Brain pericyte (primary cell): ENCODE results near the gene REPS2.
"Not testable (repeated sequence)": the region's sequence is repeated elsewhere in the genome, so short reads cannot be mapped to it uniquely, and the experiment has no call there.

ENCODE experiments used
- DNase-seq: peaks from one replicate; pipeline ENCODE4 v3.0.0-alpha.2; 2012; ENCODE audit warnings: low read depth, low spot score

Gene REPS2

DNA sequence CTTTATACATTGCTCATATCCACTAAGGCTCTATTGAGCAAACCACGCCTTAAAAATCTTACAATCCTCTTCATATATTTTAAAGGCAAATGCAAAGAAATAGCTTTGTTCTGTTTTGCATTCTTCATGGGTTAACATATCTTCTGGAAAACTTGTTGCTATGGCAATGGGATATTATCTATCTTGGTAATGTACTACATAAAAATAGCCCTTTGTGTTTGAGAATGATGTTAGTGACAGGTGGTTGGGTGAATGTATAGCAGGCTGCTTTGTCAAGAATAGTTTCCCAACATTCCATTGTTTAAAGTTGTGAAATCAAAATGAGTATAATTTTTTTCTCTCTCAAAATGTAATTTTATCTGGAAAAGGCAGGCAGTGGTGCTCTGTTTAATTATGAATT lies 16.8 kb downstream of the REPS2 start:
- no peak for DNase-seq

DNA sequence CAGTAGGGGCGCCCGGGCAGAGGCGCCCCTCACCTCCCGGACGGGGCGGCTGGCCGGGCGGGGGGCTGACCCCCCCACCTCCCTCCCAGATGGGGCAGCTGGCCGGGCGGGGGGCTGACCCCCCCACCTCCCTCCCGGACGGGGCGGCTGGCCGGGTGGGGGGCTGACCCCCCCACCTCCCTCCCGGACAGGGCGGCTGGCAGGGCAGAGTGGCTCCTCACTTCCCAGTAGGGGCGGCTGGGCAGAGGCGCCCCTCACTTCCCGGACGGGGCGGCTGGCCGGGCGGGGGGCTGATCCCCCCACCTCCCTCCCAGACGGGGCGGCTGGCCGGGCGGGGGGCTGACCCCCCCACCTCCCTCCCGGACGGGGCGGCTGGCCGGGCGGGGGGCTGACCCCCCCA lies 18.5 kb downstream of the REPS2 start:
- DNase-seq = not testable (repeated sequence)

DNA sequence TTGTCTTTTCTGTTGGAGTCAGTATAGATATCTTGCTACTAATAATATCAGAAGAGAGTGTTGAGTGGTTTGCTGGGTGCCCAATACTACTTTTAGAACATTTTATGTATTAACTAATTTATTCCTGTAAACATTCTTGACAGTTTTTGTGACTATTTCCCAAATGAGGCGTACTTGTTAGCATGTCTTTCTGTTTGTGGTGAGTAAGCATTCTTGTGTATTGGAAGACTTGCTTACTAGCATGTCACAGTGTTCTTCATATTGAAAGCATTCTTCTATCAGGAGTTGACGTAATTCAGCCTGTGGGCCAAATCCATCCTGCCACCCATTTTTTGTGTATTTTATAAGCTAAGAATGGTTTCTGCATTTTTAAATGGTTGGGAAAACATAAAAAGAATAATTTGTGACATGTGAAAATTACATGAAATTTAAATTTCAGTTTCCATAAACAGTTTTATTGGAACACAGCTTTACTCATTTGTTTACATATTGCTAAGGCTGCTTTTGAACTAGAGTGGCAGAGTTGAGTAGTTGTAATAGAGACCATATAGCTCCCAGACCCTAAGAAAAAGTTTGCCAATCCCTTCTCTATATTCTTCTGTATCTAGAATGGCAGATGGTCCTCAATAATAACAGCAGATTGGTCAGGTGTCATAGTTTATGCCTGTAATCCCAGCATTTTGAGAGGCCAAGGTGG lies 20.4 kb downstream of the REPS2 start:
- no peak for DNase-seq

DNA sequence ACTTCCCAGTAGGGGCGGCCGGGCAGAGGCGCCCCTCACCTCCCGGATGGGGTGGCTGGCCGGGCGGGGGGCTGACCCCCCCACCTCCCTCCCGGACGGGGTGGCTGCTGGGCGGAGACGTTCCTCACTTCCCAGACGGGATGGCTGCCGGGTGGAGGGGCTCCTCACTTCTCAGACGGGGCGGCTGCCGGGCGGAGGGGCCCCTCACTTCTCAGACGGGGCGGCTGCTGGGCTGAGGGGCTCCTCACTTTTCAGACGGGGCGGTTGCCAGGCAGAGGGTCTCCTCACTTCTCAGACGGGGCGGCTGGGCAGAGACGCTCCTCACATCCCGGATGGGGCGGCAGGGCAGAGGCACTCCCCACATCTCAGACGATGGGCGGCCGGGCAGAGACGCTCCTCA lies 22.3 kb downstream of the REPS2 start:
- DNase-seq = not testable (repeated sequence)

DNA sequence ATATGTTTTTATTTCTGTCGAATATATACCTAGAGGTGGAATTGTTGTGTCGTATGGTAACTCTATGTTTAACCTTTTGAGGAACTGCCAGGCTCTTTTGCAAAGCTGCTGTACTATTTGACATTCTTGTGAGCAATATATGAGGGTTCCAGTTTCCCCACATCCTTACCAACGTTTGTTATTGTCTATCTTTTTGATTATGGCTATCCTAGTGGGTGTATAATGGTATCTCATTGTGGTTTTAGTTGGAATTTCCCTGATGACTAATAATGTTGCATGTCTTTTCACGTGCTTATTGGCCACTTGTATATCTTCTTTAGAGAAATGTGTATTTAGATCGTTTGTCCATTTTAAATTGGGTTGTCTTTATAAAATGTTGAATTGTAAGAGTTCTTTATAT lies 24.5 kb downstream of the REPS2 start:
- DNase-seq = no peak

DNA sequence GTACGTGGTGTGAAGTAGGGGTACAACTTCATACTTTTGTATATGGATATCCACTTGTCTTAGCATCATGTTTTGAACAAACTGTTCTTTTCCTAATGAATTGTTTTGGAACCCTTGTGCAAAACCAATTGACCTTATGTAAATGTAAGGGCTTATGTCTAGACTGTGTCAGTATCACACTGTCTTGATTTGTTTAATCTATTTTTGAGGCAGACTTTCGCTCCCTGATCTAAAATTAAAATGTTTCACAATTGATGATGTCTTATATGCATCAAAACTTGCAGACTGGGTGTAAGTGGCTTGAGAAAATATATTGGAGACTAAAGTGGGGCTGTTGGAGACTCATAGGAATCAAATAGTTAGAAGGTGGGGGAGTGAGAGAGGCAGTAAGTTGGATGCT lies 25.2 kb downstream of the REPS2 start:
- DNase-seq = no peak

DNA sequence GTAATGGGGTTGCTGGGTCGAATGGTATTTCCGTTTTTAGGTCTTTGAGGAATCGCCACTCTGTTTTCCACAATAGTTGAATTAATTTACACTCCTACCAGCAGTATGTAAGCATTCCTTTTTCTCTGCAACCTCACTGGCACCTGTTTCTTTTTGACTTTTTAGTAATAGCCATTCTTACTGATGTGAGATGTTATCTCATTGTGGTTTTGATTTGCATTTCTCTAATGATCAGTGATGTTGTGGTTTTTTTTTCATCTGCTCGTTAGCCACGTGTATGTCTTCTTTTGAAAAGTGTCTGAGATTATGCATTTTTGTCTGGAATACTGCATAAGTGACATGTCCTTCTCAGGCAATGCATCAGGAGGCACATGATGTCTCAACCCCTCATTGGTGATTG lies 28.8 kb downstream of the REPS2 start:
- DNase-seq = no peak

DNA sequence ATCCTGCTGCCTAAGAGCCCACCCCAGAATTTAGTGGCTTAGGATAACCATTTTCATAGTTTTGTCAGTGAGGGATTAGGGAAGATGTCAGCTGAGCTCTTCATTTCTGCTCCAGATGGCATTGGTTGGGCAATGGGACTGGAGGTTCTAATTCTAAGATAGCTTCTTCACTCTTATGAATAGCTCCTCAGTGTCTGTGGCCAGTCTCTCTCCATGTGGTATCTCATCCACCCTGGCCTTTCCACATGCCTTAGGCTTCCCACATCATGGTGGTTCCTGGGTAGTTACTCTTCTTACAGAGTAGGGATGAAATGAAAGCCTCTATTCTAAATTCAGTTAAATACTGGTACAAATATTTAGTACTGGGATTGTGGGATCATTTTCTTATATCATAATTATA lies 31.3 kb downstream of the REPS2 start:
- DNase-seq = no peak

DNA sequence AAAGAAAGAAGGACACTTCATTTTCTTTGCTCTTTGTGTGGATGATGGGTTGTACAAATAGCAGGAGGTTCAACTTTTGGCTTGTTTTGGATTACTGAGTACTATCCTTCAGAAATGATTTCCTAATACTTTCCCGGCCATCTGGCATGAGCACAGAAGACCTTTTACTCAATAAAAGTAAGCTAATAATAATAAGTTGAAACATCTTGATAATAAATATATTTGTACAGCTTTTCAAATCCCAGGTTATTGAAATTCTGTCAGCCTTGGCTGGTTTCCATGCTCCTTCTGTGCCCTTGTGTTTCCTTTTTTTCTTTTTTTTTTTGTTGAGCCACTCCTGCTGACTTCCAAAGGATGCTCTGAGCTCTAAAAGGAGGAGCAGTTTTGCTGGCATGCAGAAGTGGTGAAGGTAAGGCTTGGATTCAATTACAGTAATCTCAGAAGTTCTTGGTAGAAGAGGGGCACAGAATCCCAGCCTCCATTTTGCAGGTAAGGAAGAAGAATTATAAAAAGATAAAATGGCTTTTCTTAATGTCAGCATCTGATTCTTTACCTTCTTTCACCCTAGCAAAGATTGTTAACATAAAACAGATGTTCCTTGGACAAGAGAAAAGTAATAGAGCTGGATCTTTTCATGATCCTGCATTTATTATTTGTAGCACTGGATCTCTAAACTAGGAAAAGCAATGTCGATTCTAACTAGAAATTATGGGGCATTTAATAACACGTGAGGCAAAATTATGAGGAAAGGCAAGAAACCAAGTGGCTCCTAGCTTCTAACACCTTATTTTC lies 31.9 kb downstream of the REPS2 start:
- no peak for DNase-seq

DNA sequence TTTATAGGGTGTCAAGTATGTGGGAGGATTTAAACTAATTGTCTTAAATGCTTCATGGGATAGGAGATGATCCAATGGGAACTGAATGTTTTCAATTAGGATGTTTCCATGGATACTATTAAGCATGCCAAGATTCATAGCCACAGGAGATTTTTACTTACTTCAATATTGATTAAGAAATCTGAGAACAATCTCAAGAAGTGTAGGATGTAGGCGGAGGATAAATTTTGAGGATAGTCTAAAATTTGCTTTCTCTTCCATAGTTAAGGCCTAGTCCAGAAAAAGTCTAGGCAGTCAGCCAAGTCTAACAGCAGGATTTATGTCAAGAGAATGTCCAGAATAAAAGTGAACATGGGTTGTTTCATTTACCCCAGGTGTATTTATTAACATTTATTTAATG lies 32.8 kb downstream of the REPS2 start:
- DNase-seq = no peak

DNA sequence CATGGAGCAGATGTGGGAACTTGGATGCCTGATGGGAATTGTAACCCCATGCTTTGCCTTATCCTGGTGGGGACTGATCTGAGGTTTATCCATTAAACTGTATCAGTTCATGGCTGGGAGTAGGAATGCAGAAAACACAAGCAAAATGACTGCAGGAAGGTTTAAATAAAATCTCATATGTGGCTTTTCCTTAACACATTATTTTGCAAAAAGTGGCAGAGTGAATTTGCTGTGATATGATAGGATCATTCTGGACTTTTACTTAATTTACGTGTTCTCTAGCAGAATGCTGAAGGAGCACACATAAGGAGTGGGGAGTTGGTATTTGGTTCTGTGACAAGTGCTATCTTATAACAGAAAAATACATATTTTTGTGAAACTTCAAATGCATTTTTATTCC lies 34.8 kb downstream of the REPS2 start:
- DNase-seq = no peak

DNA sequence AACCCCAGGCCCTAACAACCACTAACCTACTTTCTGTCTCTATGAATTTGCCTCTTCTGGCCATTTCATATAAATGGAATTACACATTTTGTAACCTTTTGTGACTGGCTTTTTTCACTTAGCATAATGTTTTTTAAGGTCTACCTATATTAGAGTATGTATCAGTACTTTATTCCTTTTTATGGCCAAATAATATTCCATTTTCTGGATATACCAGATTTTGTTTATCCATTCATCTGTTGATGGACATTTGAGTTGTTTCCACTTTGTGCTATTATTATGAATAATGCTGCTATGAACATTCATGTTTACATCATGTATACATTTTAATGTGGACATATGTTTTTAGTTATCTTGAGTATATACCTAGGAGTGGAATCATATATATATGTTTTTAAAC lies 35.5 kb downstream of the REPS2 start:
- no peak for DNase-seq

DNA sequence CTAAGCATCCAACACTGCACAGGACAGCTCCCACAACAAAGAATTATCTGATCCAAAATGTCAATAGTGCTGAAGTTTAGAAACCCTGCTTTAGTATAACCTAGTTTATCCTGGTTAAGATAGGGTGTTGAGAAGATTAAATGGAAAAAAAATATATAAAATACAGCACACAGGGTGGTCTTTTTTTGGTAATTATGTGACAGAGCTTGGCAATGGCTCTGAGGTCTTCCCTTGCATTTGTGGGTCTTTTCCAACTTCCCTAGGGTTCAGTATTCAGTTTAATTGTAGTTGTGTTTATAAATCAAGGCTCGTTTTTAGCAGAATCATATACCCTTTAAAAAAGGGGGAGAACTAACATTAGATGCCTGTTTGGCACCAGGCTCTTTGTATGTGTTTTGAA lies 36.6 kb downstream of the REPS2 start:
- DNase-seq = no peak

DNA sequence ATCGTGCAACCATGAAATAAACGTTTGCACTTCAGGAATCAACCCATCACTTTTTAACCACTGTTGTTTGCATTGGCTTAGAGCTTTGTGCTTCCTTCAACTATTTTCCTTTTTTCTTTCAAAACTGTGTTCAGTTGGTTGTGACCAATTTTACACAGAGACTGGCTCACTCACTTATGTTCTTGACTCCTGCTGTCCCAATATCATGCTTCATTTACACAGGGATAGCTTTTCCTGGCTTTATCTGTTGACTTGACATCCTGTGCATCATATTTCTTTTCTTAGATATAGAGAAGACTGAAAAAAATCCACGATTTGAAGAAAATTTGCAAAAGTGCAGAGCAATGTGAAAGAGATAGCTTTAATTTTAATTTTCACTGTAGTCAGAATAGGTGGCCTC lies 38.8 kb downstream of the REPS2 start:
- DNase-seq = no peak

DNA sequence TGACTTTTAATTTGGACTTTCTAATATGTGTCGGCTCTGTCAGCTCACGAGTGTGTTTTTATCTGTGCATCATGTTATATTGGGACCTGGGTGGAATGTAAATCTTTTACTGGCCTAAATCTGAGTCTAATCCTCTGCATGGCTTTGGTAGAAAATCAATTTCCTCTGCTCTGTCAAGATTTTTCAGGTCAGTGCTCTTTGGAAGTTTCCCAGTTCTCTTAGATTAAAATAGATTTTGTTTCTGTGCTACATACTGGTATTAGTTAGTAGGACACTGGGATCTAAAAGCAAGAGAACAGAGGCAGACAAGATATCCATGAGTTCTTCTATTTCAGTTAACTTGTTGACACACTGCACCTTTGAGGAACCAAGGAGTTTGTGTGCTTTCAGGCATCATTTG lies 39.7 kb downstream of the REPS2 start:
- no peak for DNase-seq

DNA sequence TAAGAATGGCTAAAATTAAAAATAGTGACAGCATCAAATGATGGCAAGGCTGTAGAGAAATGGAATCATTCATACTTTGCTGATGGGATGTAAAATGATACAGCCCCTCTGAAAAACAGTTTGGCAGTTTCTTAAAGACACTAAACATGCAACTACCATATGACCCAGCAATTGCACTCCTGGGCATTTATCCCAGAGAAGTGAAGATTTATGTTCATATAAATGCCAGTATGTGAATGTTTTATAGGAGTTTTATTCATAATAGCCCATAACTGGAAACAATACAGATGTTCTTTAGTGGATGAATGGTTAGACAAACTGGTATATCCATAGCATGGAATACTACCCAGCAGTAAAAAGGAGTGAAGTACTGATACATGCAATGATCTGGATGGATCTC lies 43.3 kb downstream of the REPS2 start:
- DNase-seq = no peak

DNA sequence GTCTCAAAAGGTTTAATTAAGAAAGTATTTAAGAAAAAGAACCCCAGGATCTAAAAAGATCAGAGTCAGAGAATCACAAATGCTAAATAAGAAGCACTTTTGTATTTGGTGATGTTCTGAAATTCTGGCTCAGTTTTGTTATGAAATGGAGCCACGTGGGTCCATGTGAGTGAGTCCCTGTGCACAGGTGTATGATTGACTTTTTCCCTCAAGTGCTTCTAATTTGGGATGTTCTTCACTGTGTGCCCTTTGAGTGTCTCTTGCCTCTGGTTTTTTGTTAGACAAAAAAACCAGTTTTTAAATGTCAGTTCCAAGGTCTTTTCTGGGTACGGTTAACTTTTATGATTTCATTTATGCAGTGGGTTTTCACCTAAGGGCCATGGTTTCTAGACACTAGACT lies 44.4 kb downstream of the REPS2 start:
- no peak for DNase-seq

DNA sequence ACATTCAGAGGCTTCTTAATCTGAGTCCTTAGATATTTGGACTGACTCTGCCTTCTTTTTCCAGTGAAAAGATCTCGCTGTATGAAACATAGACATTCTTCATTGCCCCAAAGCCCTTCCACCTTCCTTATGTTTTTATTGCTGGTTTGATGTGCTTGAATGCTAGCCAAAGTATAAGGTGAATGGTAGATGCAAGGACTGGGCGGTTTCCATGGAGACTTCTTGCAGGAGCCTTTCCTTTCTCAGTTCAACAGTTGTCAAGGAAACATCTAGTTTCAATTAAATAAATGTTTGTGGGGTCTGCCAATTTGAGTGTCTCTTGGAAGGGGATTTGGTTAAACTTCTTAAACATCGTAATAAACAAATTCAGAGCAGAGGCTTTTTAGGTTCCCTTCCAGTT lies 46.0 kb downstream of the REPS2 start:
- no peak for DNase-seq

DNA sequence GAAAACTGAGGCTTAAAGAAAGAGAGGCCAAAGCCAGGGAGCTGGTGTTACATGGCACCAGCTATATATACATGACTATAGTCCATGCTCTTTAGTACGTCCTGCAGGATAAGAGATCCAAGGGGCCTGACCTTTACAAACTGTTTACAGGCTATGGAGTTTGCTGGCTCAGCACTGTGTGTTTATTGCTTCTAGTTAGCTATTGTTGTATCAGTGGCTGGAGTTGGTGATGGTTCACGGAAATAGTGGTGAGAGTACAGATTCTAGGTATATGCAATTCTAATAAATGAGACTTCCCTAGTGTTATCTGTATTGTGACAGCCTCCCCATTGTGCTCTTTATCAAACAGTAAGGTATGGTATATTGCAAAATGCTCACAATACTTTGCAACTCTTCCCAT lies 46.5 kb downstream of the REPS2 start:
- no peak for DNase-seq

DNA sequence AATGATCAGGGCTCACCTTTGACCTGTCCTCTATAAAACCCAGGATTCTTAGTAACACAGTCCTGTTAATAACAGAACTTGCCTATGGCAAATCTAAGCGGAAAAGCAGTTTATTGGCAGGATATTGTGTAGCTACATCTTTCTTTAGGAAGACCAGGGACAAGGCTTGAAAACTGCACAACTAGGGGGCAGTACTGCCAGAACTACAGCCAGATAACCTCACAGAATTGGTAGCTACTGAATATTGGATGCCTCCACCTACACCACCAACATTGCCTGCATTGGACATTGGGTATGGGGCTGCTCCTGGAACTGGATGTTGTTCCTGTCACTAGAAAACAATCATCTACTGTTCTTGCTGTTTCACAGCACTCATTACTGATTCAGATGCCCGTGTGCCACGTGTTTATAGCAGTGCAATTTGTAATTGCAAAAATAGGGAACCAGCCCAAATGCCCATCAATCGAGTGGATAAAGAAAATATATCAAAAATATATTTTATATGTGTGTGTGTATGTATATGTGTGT lies 47.4 kb downstream of the REPS2 start:
- DNase-seq = no peak

DNA sequence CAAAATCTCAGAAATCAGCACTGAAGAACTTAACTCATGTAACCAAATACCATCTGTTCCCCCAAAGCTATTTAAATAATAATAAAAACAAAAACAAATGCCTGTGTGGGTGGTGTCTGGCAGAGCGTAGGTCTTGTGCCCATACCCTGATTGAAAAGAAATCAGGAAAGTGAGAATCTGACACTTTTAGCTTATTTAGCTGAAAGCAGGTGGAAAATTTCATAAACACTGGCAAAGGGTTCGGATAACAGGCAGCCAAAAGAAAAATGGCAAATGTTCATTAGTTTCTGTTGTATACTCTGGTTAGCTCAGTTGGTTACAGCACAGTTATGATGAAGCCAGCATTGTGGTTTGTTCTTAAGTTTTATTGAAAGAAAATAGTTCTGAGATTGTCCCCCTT lies 48.3 kb downstream of the REPS2 start:
- DNase-seq = no peak

DNA sequence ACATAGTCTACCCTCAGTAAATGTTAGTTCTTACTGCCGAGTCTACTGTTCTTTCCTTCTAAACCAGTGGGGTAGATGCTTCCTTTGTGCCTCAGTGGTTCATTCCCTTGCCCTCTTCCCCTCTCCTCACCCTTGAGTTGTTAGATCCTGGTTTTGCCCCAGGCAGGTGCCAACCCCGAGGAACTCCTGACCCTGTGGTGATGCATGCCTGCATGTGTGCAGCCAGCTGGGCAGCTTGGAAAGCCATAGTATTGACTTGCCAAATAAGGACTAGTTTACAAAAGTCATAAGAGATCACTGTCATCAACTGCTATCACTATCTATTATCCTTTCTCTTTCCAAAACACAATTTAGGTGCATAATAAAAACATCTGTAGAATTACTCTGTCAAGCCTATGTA lies 50.9 kb downstream of the REPS2 start:
- no peak for DNase-seq

DNA sequence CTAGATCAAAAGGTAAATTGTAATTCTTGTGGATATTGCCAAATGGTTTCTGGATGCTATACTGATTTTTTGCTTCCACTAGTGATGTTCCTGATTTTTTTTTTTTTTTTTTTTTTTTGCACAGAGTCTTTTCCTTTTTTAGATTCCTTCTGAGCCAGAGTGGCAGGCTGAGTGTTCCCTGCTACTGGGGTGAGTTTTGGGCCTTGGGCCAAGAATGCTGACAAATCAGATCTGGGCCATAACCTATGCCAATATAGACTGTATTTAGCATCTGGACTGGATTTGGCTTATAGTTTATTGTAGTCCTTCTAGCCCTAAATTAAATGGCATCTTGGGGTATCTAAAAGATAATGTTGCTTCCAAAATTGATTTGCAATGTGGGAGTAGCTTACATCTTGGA lies 52.8 kb downstream of the REPS2 start:
- no peak for DNase-seq
